HL-60/S4 (cell line): ENCODE measurements around the gene SIGLEC7.
"Not testable (repeated sequence)": the region's sequence is repeated elsewhere in the genome, so short reads cannot be mapped to it uniquely, and the experiment has no call there.

ENCODE experiments used
- in situ Hi-C: fragments of 300-500 bp; cut with MboI; formaldehyde crosslinking; loops from 2 replicates; pipeline ENCODE4 v1.14.3; 2022; ENCODE audit warnings: low sequenced_read_pairs

SIGLEC7 gene

GRCh38 chr19:51164215-51164614, 22.1 kb downstream of the SIGLEC7 start:
- in situ Hi-C loops = no loop called here

DNA sequence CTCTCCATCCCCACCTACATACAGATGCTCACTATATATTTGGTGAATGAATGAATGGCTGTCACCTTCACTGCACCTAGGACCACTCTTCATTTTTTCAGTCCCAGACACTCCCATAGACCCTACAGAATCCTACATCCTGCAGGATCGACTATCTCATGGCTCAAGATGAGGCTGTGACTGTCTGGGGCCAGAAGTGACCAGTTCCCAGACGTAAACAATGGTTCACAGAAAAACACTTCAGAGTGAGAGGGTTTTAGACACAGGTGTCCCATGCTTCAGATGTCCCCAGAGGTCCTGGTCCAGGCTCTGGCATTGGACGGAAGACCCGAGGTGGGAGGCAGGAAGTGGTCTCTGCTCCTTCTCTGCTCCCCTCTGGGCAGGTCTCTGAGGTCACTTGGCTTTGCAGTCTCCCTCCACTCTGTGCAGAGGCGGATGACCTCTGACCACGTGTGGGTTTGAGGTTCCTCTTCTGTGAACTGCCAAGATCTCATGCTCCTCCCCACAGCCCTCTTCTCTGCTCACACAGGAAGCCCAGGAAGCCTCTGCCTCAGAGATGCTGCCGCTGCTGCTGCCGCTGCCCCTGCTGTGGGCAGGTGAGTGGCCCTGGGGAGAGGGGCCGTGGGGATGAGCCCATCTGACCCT, 24.9 kb downstream of the SIGLEC7 start:
- in situ Hi-C loops = no loop called here

- in situ Hi-C loops = no loop called here
Measured at GRCh38 chr19:51168564-51169282, 26.6 kb downstream of the SIGLEC7 start.

GRCh38 chr19:51169283-51169918, 27.3 kb downstream of the SIGLEC7 start:
- in situ Hi-C loops = not testable (repeated sequence)

GRCh38 chr19:51172223-51172622, 30.1 kb downstream of the SIGLEC7 start:
- in situ Hi-C loops = no loop called here

DNA sequence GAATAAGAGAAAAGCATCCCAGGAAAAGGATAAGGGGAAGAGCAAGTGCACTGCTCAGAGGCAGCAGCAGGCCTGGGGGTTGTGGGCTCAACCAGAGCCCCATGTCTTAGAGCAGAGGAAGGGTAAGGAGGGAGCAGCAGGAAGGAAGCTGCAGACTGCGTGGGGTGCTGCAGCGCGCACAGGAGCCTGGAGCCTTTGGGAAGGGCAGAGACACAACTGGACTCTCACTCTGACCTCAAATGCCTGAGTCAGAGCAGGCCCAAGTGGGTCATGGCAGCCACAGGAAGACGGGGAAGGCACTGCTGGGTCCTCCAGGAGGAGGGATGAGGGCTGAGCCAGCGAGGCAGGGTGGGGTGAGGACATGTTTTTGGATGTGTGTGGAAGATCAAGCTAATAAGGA, 31.6 kb downstream of the SIGLEC7 start:
- in situ Hi-C loops = no loop called here

DNA sequence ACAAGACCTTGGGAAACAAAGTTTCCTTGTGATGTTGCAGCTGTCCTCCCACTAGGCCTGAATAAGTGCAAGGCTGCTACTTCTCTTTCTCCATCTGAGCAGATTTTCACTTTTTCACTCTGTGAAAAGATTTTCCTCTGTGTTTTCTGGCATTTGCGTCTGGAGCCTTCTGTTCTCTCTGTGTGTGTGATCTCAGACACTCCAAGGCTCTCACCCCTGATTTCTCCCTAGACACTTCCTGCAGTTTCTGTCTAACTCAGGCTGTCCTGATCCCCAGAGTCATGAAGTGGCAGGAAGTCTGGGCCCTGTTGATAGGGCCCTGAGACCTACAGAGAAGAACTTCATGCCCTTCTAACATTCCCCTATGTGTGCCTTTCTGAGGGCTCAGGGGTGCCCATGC, 37.2 kb downstream of the SIGLEC7 start:
- in situ Hi-C loops = no loop called here

DNA sequence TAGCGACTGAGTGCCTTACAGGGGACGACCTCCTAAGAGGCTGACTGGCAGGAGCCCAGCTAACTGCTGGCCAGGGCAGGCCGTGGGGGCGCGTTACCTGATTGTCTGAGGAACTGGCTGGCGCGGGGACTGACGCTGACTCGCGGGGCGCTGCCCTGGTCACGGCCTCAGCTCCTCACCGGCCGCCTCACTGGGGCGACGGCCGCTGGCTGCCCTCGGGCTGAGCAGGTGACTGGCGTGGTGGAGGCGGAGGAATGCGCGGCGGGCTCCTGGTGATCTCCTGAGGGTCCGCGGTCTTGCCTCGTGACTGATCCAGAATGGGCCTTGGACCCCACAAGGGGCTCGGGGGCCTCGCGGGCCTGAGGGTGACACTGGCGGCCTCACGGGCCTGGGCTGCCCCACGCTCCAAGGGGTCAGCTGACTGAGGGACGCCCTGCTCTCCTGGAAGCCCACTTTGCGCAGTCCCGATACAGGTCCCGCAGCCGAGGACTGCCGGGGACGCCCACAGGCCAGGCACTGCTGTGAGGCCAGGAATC, 39.3 kb downstream of the SIGLEC7 start:
- in situ Hi-C loops = no loop called here

GRCh38 chr19:51181913-51182419, 39.9 kb downstream of the SIGLEC7 start:
- in situ Hi-C loops = no loop called here

GRCh38 chr19:51183629-51184028, 41.5 kb downstream of the SIGLEC7 start:
- in situ Hi-C loops = no loop called here

DNA sequence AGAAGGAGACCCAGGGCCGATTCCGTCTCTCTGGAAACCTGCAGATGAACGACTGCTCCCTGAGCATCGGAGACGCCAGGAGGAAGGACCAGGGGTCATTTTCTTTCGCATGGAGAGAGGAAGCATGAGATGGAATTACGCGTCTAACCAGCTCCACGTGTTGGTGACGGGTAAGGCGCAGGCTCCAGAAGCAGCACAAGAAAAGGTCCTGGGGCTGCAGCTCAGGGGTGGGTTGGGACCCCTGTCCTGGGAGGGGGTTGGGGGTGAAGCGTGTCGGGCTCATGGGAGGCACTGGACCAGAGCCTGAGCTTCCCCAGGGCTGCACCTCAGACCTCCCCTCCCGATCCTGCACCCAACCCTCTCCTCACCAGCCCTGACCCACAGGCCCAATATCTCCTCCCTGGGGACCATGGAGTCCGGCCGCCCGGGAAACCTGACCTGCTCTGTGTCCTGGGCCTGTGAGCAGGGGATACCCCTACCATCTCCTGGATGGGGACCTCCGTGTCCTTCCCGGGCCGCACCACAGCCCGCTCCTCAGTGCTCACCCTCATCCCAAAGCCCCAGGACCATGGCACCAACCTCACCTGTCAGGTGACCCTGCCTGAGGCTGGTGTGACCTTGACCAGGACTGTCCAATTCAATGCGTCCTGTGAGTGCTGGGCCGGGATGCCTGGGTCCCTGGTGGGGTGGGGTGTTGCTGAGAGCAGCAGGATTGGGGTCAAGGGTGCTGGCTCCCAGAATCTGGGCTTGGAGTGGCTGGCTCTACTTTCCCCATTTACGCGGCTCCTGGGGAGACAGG, 43.2 kb downstream of the SIGLEC7 start:
- in situ Hi-C loops = no loop called here

GRCh38 chr19:51185868-51186215, 43.7 kb downstream of the SIGLEC7 start:
- in situ Hi-C loops = no loop called here

DNA sequence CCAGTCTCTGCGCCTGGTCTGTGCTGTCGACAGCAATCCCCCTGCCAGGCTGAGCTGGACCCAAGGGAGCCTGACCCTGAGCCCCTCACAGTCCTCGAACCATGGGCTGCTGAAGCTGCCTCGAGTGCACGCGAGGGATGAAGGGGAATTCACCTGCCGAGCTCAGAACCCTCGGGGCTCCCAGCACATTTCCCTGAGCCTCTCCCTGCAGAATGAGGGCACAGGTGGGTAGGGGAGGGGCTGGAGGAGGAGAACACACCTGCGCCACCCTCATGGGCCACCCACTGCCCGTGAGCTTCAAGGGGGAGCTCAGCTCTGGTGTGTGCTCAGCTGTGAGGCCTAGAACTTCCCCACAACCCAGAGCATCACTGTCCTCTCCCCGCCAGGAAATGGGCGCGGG, 44.2 kb downstream of the SIGLEC7 start:
- in situ Hi-C loops = no loop called here

DNA sequence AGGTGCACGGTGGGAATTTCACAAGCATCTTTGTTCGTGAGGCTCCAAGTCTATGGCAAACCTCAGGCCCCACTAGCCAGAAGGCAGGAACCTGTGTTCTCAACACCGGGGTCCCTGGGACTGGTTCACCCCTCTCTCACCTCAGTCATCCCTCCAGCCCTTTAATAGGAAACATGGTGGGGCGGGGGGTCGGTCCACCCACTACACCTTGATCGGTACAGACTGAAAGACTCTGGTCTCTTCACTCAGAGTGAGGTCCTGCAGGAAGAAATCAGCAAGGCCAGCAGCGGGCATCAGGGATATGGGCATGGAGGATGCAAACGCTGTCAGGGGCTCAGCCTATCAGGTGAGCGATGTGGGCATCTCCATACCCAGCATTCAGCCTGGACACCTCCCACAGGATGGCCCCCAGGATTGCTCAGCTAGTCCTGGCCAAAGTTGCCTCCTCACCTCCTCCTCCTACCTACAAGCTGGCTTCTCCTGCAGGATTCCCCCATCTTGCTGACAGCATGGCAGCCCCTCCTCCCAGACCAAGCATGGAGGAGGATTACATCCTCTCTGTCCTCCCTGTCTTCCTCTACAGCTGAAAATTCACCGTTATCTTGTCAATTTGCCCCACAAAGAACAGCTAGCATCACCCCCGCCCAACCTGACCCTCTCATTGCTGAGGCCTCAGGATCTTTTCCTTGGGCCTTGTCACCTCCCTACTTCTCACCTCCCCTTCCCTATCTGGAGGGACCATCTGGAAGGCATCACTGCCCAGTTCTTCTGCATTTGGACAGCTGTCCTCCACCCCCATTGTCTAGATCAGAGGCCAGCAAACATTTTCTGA, 45.5 kb downstream of the SIGLEC7 start:
- in situ Hi-C loops = no loop called here

- in situ Hi-C loops = no loop called here
Measured at GRCh38 chr19:51188227-51188559, 46.1 kb downstream of the SIGLEC7 start.

- in situ Hi-C loops = no loop called here
Measured at GRCh38 chr19:51192689-51193088, 50.6 kb downstream of the SIGLEC7 start.

- in situ Hi-C loops = no loop called here
Measured at GRCh38 chr19:51194527-51195315, 52.6 kb downstream of the SIGLEC7 start.

DNA sequence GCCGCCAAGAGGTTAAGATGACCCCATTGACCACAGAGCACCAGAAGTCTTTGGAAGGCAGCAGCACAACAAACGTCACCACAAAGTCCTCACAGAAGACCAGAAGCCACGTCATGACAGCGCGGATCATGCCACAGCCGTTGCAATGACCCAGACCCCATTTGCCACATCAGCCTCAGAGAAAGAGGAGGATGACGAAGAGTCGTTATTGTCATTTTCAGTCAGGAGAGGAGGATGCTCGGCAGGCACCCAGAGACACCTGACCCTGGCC, 53.1 kb downstream of the SIGLEC7 start:
- in situ Hi-C loops = no loop called here

GRCh38 chr19:51195616-51196015, 53.5 kb downstream of the SIGLEC7 start:
- in situ Hi-C loops = no loop called here

DNA sequence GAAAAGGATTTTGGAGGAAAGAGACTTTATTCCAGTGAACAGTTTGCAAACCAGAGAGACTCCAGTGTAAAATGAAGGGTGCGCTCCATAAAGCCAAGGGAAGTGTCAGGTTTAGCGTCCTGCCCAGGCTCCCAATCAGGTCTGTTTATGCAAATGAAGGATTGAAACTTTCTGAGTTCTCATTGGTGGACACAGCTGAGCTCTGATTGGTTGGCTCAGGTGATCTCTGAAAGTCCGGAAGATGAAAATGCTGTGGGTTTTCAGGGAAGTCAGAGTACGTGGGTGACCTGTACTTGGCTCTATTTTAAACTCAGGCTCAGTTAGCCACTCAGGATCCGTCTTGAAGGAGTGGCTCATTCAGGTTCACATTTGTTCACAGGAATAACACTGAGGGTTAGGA, 54.1 kb downstream of the SIGLEC7 start:
- in situ Hi-C loops = no loop called here
